A549 treated with RU486 at 1 μM for 4 hours (cell line): ENCODE results near the gene SLIRP. TPM values are rescaled to one million over a fixed set of nuclear protein-coding genes. Genes with fewer than 3 reads are reported as not detected.

ENCODE experiments used
- total RNA-seq: library from RNA; stranded (reverse); fragments of 200-300 nt; extraction: Qiagen RNA extraction; gene quantifications from 5 replicates; pipeline ENCODE4 v1.2.3, GENCODE V29; 2022; ENCODE audit warnings: low read depth

The SLIRP gene
- 401 to 517 TPM (median 411 TPM) in 5 replicates for total RNA-seq

DNA sequence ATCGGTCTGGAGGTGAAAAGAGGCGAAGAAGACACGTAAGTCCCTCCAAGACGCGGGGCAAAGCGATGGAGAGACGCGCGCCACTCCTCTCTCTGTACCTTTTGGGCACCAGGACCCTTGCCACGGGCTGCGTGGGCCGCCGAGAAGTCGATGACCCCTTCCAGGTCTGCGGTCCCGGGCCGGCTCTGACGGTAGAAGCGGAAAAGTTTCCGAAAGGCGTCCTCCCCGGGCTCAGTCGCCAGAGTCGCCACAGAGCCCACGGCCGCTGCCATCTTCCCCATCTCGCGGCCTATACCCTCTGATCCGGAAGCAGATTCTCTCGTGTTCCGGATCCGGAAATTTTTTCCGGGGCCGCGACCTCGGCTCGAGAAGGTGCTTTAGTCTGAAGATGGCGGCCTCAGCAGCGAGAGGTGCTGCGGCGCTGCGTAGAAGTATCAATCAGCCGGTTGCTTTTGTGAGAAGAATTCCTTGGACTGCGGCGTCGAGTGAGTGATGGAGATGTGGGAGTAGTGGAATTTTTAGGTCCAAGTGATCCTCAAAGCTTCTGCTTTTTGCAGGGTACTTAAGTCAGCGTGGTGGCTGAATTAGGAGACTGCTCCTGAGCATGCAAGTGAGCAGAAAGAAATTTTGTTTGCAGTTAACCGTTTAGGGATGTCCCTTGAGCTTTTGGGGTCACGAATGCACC, at the start of gene SLIRP, which contains the start of gene ALKBH1:
Gene SLIRP, plus strand, starts transcription at position 380 of the 685 bp plus-strand sequence. Its CDS starts 9 bp downstream, at position 389.
Gene ALKBH1, minus strand, starts transcription at position 300 of the 685 bp plus-strand sequence. Its CDS starts 19 bp downstream, at position 281.

GRCh38 chr14:77760381-77761204, 52.7 kb downstream of the SLIRP start, which contains the start of gene SNW1:
SNW1 (minus strand) TSS chr14:77761156; CDS start chr14:77761127, 29 bp downstream.

Other genes with a start within 250 kb of the SLIRP start
- 0.40 to 0.57 TPM (median 0.46 TPM) in 5 replicates for gene ISM2, start 209.3 kb upstream of the SLIRP start, total RNA-seq
- 23.6 to 31.9 TPM (median 27.5 TPM) in 5 replicates for gene SPTLC2, start 91.5 kb upstream of the SLIRP start, total RNA-seq
- 13.8 to 17.4 TPM (median 16.1 TPM) in 5 replicates for gene ALKBH1, start 80 bp upstream of the SLIRP start, total RNA-seq
- gene SNW1, start 53.1 kb downstream of the SLIRP start, total RNA-seq = 68.2 to 88.7 TPM (median 73.4 TPM) in 5 replicates
- 5.4 to 6.8 TPM (median 5.7 TPM) in 5 replicates for gene ADCK1, start 92.0 kb downstream of the SLIRP start, total RNA-seq